ENCODE data around the gene ZFPM1. TPM values are rescaled to one million over a fixed set of nuclear protein-coding genes. Genes with fewer than 3 reads are reported as not detected.

ZFPM1 gene
- total RNA-seq, 2 experiments from 2014 or later, result 2.1 to 14.2 TPM

DNA sequence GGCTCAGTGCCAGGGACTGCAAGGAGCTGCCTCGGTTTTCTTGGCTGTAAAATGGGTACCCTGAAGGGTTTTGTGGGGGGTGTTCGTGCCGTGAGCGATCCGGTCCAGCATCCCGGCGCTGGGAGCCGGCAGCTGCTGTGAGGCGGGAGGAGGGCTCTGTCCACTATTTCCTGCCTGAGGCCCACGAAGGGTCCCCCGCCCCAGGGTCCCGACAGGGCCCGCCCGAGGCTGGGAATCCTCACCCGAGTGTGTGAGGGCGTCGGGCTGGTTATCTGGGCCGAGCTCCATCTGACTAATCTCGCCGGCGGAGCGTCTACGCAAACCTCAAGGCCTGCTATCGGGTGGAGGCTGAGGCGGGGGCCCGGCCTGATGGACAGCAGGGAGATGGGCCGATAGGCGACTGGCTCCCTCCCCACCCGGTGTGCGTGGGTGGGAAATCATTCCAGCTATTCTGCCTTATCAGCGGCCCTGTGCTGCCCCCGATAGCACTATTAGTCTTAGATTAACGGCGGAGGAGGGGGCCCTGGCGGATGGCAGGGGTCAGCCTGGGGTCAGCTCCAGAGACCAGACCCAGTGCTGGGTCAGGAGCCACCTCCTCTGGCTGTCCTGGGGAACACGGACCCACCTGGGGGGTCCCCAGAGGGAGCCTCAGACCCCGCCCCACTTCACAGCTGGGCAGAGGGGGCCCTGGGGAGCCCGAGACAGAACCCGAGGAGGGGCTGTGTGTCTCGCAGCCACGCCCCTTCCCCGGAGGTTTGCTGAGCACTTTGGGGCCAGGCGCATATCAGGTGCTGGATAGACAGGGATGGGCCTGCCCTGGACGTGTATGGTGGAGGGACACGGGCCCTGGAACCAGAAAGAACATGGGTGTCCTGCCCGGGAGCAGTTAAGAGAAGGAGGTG lies 44.7 kb downstream of the ZFPM1 start:
- intact Hi-C loops (cut with micrococcal nuclease; ENCODE audit: unreplicated experiment), result no loop called here
- H3K36me3 ChIP-seq (ENCODE audit: insufficient read depth, low read length), result no peaks in the 10 kb centered on the region
- BruUV-seq (replicated peaks), result no TSS peak
- no peak overlapping the region for H2AFZ ChIP-seq (ENCODE audit: low read length)
- ChIA-PET POLR2A (no interaction called here), CTCF (ENCODE audit: unreplicated experiment) (interaction anchor here (0.5 to 0.6 kb wide), 2 partner anchors 20 to 54 kb away, joined by 3 to 22 read pairs; no protein-coding TSS in a partner anchor)
- H3K4me3 ChIP-seq (ENCODE audit: low read depth, low read length, poor library complexity, severe bottlenecking), result no peak overlapping the region
- TF ChIP-seq EZH2phosphoT487 (IDR thresholded peaks at IDR 0.05; ENCODE audit: borderline replicate concordance, low read depth, low read length), result no peak
- TF ChIP-seq, protein P1, sequence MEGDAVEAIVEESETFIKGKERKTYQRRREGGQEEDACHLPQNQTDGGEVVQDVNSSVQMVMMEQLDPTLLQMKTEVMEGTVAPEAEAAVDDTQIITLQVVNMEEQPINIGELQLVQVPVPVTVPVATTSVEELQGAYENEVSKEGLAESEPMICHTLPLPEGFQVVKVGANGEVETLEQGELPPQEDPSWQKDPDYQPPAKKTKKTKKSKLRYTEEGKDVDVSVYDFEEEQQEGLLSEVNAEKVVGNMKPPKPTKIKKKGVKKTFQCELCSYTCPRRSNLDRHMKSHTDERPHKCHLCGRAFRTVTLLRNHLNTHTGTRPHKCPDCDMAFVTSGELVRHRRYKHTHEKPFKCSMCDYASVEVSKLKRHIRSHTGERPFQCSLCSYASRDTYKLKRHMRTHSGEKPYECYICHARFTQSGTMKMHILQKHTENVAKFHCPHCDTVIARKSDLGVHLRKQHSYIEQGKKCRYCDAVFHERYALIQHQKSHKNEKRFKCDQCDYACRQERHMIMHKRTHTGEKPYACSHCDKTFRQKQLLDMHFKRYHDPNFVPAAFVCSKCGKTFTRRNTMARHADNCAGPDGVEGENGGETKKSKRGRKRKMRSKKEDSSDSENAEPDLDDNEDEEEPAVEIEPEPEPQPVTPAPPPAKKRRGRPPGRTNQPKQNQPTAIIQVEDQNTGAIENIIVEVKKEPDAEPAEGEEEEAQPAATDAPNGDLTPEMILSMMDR (conservative IDR thresholded peaks at IDR 0.05; ENCODE audit: low read length), result no peak
- no peaks in the 10 kb centered on the region for H3K9me3 ChIP-seq (ENCODE audit: low read length)
- no peak overlapping the region for H3K4me2 ChIP-seq (ENCODE audit: low read length)
- no peaks in the 10 kb centered on the region for H3K4me1 ChIP-seq (ENCODE audit: insufficient read depth, low read length, poor library complexity, severe bottlenecking)
- H3K9me2 ChIP-seq (ENCODE audit: insufficient read depth, low read length), result no peaks in the 10 kb centered on the region
- DNase-seq (ENCODE audit: low spot score), result no peak
- H3K27ac ChIP-seq (ENCODE audit: low read depth, low read length, poor library complexity, severe bottlenecking), result no peak overlapping the region
- no peaks in the 10 kb centered on the region for H3K79me2 ChIP-seq (ENCODE audit: insufficient read depth, low read depth, low read length)
- H4K20me1 ChIP-seq (ENCODE audit: insufficient read depth, low read length), result no peaks in the 10 kb centered on the region

DNA sequence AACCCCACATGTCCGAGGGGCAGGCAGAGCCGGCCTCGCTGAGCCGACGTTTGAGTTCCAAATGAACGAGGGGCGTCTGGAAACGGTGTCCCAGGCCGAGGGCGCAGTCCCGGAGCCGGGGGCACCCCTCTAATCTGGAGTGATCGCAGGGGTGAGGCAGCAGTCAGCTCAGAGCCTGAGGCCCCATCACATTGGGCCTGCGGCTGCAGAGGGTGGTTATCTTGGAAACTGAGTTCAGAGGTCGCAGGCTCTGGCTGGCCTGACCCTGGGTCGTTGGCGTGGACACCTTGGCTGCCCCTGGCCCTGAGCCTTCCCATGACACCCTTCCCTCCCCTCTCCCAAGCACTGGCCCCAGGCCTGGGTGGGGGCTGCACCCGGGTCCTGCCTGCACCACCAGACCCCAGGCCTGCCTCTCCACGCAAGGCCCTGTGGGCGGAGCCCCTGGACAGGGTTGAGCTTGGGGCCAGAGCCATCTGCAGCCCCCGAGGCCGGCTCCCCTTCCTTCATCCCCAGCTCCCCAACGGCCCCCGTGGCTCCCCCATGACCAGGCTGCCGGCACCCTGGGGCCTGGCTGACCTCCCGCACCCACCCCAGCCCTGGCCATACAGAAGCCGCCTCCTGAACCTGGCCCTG lies 45.6 kb downstream of the ZFPM1 start:
- BruUV-seq (replicated peaks), result no TSS peak
- DNase-seq (ENCODE audit: low spot score), result no peak
- Histone ChIP-seq H3K36me3 (ENCODE audit: insufficient read depth, low read length) (no peaks in the 10 kb centered on the region), H3K9me3 (ENCODE audit: low read length) (no peaks in the 10 kb centered on the region), H4K20me1 (ENCODE audit: insufficient read depth, low read length) (no peaks in the 10 kb centered on the region), H3K4me1 (ENCODE audit: insufficient read depth, low read length, poor library complexity, severe bottlenecking) (no peaks in the 10 kb centered on the region), H3K4me2 (ENCODE audit: low read length) (no peak overlapping the region), H3K27ac (ENCODE audit: low read depth, low read length, poor library complexity, severe bottlenecking) (no peak overlapping the region), H2AFZ (ENCODE audit: low read length) (no peak overlapping the region), H3K4me3 (ENCODE audit: low read depth, low read length, poor library complexity, severe bottlenecking) (no peak overlapping the region), H3K79me2 (ENCODE audit: insufficient read depth, low read depth, low read length) (no peaks in the 10 kb centered on the region), H3K9me2 (ENCODE audit: insufficient read depth, low read length) (no peaks in the 10 kb centered on the region)
- CTCF ChIA-PET (ENCODE audit: unreplicated experiment), result no interaction called here
- POLR2A ChIA-PET, result no interaction called here
- intact Hi-C loops (cut with micrococcal nuclease; ENCODE audit: unreplicated experiment), result no loop called here
- no peak for TF ChIP-seq EZH2phosphoT487 (IDR thresholded peaks at IDR 0.05; ENCODE audit: borderline replicate concordance, low read depth, low read length)
- TF ChIP-seq, protein P1 (conservative IDR thresholded peaks at IDR 0.05; ENCODE audit: low read length), result no peak

DNA sequence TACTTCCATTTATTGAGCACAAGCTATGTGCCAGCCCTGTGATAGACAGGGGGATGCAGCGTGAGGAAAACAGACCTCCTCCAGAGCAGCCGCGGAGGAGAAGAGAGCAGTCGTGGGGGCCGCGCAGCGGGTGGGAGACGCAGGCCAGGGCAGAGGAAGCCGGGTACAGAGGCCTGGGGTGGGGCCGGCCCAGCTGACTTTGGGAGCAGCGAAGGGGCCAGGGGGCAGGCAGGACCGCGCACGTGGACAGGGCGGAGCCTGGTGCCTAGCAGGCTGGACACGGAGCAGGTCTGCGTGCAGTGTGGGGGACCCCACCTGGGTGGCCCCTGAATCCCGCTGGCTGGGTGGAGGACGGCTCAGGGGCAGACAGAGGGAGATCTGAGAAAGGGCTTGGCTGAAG lies 46.2 kb downstream of the ZFPM1 start:
- Histone ChIP-seq H3K4me3 (ENCODE audit: low read depth, low read length, poor library complexity, severe bottlenecking) (no peak overlapping the region), H2AFZ (ENCODE audit: low read length) (no peak overlapping the region), H3K9me2 (ENCODE audit: insufficient read depth, low read length) (no peaks in the 10 kb centered on the region), H3K79me2 (ENCODE audit: insufficient read depth, low read depth, low read length) (no peaks in the 10 kb centered on the region), H3K4me1 (ENCODE audit: insufficient read depth, low read length, poor library complexity, severe bottlenecking) (no peaks in the 10 kb centered on the region), H4K20me1 (ENCODE audit: insufficient read depth, low read length) (no peaks in the 10 kb centered on the region), H3K4me2 (ENCODE audit: low read length) (no peak overlapping the region), H3K9me3 (ENCODE audit: low read length) (no peaks in the 10 kb centered on the region), H3K27ac (ENCODE audit: low read depth, low read length, poor library complexity, severe bottlenecking) (no peak overlapping the region), H3K36me3 (ENCODE audit: insufficient read depth, low read length) (no peaks in the 10 kb centered on the region)
- ChIA-PET CTCF (ENCODE audit: unreplicated experiment) (no interaction called here), POLR2A (no interaction called here)
- no peak for TF ChIP-seq EZH2phosphoT487 (IDR thresholded peaks at IDR 0.05; ENCODE audit: borderline replicate concordance, low read depth, low read length)
- TF ChIP-seq, protein P1 (conservative IDR thresholded peaks at IDR 0.05; ENCODE audit: low read length), result no peak
- no peak for DNase-seq (ENCODE audit: low spot score)
- intact Hi-C loops (cut with micrococcal nuclease; ENCODE audit: unreplicated experiment), result no loop called here
- BruUV-seq (replicated peaks), result no TSS peak

All from OCI-LY7 (cell line).